Measurements from ENCODE around the gene DNAH6. TPM values are rescaled to one million over a fixed set of nuclear protein-coding genes. Genes with fewer than 3 reads are reported as not detected.
A peak's percentile ranks its signal among the peaks of the same experiment; 100 is the strongest.

Gene DNAH6, protein sequence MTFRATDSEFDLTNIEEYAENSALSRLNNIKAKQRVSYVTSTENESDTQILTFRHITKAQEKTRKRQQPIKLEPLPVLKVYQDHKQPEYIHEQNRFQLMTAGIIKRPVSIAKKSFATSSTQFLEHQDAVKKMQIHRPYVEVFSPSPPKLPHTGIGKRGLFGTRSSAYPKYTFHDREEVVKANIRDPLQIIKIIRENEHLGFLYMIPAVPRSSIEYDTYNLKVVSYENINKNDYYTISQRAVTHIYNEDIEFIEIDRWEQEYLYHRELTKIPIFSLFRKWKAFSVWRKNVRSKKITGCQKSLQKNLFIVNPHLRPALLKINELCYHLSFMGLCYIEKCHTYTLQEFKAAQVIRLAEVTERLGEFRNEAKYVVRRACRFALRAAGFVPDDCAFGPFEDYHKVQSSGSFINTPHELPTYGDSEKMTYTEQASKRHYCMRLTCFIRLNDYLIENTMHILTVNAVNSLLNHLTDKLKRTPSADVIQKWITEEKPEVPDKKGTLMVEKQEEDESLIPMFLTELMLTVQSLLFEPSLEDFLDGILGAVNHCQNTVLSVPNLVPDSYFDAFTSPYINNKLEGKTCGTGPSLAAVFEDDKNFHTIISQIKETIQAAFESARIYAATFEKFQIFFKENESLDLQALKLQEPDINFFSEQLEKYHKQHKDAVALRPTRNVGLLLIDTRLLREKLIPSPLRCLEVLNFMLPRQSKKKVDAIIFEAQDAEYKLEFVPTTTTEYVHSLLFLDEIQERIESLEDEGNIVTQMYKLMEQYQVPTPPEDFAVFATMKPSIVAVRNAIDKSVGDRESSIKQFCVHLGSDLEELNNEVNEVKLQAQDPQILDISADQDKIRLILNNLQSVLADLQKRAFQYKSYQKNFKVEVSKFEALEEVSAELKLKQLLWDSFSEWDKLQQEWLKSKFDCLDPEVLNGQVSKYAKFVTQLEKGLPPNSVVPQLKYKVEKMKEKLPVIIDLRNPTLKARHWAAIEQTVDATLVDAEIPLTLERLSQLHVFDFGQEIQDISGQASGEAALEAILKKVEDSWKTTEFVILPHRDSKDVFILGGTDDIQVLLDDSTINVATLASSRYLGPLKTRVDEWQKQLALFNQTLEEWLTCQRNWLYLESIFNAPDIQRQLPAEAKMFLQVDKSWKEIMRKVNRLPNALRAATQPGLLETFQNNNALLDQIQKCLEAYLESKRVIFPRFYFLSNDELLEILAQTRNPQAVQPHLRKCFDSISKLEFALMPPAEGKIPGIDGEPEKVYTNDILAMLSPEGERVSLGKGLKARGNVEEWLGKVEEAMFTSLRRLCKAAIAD (N-terminal part only)
- polyA plus RNA-seq (2011; rRNA removed) (0.22 and 0.32 TPM in 2 replicates), polyA plus RNA-seq (2017; fragmentation: RNase III; extraction: RNeasy Plus Mini Kit Qiagen cat#74134 plus additional on column Dnase treatment) (0.05 to 0.13 TPM (median 0.08 TPM) in 3 replicates), polyA minus RNA-seq (2011; rRNA and poly(A)+ RNA removed) (0.21 and 0.39 TPM in 2 replicates)
- 0.01 and 0.03 TPM in 2 replicates for polyA plus RNA-seq (2012; cell fraction: cytosol; rRNA removed)
- 0.01 and 0.07 TPM in 2 replicates for polyA plus RNA-seq (2012; cell fraction: nucleus; rRNA removed)

GRCh38 chr2:84516234-84516986 lies at the start of gene DNAH6:
DNAH6 (plus strand) TSS chr2:84516498; CDS start chr2:84517827, 1,329 bp downstream.
- POLR2A ChIA-PET, result interaction anchor here (1.0 kb wide), 1 partner anchor 454 kb away, joined by 3 read pairs; no protein-coding TSS in a partner anchor
- FAIRE-seq (peak; percentile 95), DNase-seq (ENCODE audit: low read depth in 1 of 2, low spot score in 1 of 2) (peak; percentile 73 to 90), ATAC-seq (peak; percentile 99)
- H3K4me3 ChIP-seq, result peak within 1 kb of the TSS; percentile 49
- H3K4me2 ChIP-seq, result peak within 1 kb of the TSS; percentile 80
- CTCF ChIA-PET, result interaction anchor here (0.6 to 1.1 kb wide), 2 partner anchors 363 to 409 kb away, joined by 3 to 4 read pairs; no protein-coding TSS in a partner anchor
- H3K4me1 ChIP-seq, result peaks cover 3% of the 10 kb centered on the region; the same call in 1 of the 3 replicates
- H3K27ac ChIP-seq, result peak within 1 kb of the TSS in 1 of 2 experiments; percentile 42; a peak in 1 of 6 replicates
- H3K9me3 ChIP-seq, result peaks cover 4% of the 10 kb centered on the region; the same call in 1 of the 3 replicates
- WGBS (ENCODE audit: missing lambda C conversion rate), result 6% methylated on average over 25 of the region's 31 CpGs
- TF ChIP-seq HOXA7 (CRISPR knock-in tag; IDR thresholded peaks at IDR 0.05), result no peak
- peak; percentile 51; the same call in 1 of the 2 replicates for TF ChIP-seq RNF2 (IDR thresholded peaks at IDR 0.05; ENCODE audit: borderline replicate concordance, low read depth)
- TF ChIP-seq FOSB (CRISPR knock-in tag; IDR thresholded peaks at IDR 0.05), result no peak
- no peak for TF ChIP-seq POLR2AphosphoS2 (conservative IDR thresholded peaks at IDR 0.05; ENCODE audit: low read length)
- TF ChIP-seq GATA3 (IDR thresholded peaks at IDR 0.05; ENCODE audit: borderline replicate concordance), result no peak
- TF ChIP-seq HOXB5 (CRISPR knock-in tag; IDR thresholded peaks at IDR 0.05), result no peak
- TF ChIP-seq SREBF2 (IDR thresholded peaks at IDR 0.05), result peak; percentile 23; the same call in 1 of the 2 replicates
- TF ChIP-seq ZFP36 (IDR thresholded peaks at IDR 0.05; ENCODE audit: borderline replicate concordance, partially characterized antibody), result no peak
- peak; percentile 84; the same call in 1 of the 2 replicates for TF ChIP-seq RFX5 (IDR thresholded peaks at IDR 0.05)
- TF ChIP-seq HDAC2 (IDR thresholded peaks at IDR 0.05), result no peak
- no peak for TF ChIP-seq HMGXB4 (CRISPR knock-in tag; IDR thresholded peaks at IDR 0.05; ENCODE audit: borderline replicate concordance)
- TF ChIP-seq, protein P1, sequence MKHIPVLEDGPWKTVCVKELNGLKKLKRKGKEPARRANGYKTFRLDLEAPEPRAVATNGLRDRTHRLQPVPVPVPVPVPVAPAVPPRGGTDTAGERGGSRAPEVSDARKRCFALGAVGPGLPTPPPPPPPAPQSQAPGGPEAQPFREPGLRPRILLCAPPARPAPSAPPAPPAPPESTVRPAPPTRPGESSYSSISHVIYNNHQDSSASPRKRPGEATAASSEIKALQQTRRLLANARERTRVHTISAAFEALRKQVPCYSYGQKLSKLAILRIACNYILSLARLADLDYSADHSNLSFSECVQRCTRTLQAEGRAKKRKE (CRISPR knock-in tag; IDR thresholded peaks at IDR 0.05; ENCODE audit: low read depth), result no peak
- TF ChIP-seq CTCF (IDR thresholded peaks at IDR 0.05), result no peak
- TF ChIP-seq, protein P2, sequence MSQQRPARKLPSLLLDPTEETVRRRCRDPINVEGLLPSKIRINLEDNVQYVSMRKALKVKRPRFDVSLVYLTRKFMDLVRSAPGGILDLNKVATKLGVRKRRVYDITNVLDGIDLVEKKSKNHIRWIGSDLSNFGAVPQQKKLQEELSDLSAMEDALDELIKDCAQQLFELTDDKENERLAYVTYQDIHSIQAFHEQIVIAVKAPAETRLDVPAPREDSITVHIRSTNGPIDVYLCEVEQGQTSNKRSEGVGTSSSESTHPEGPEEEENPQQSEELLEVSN (IDR thresholded peaks at IDR 0.05; ENCODE audit: borderline replicate concordance, low read depth), result no peak
- no peak for TF ChIP-seq FOXS1 (CRISPR knock-in tag; IDR thresholded peaks at IDR 0.05)
- TF ChIP-seq CHD2 (IDR thresholded peaks at IDR 0.05; ENCODE audit: low read length, partially characterized antibody), result no peak
- TF ChIP-seq BHLHE40 (IDR thresholded peaks at IDR 0.05; ENCODE audit: low read depth, low read length), result no peak
- no peak for TF ChIP-seq BCL3 (IDR thresholded peaks at IDR 0.05)
- no peak for TF ChIP-seq FOSL2 (IDR thresholded peaks at IDR 0.05)
- no peak for TF ChIP-seq FOSL2 (CRISPR knock-in tag; IDR thresholded peaks at IDR 0.05)
- no peak for TF ChIP-seq MAZ (IDR thresholded peaks at IDR 0.05; ENCODE audit: borderline replicate concordance, low read depth, low read length)
- no peak for TF ChIP-seq NFE2L2 (conservative IDR thresholded peaks at IDR 0.05; ENCODE audit: low read length)
- TF ChIP-seq ELK1 (IDR thresholded peaks at IDR 0.05; ENCODE audit: low read depth, low read length), result no peak
- TF ChIP-seq CBX8 (IDR thresholded peaks at IDR 0.05), result no peak
- no peak for TF ChIP-seq KDM5A (IDR thresholded peaks at IDR 0.05)
- no peak for TF ChIP-seq TP53 (CRISPR knock-in tag; IDR thresholded peaks at IDR 0.05)

Data from A549 (cell line).